ENCODE data around the gene CNPY3.

The CNPY3 gene

GRCh38 chr6:42978839-42979522 lies 49.7 kb downstream of the CNPY3 start, which contains the start of gene PEX6:
TSS of gene PEX6 (minus strand) at chr6:42979181. CDS start at chr6:42979150, 31 bp downstream.
- peak; percentile 81 to 85 (median 81) for DNase-seq (ENCODE audit: low read depth in 2 of 3, low spot score in 2 of 3)

DNA sequence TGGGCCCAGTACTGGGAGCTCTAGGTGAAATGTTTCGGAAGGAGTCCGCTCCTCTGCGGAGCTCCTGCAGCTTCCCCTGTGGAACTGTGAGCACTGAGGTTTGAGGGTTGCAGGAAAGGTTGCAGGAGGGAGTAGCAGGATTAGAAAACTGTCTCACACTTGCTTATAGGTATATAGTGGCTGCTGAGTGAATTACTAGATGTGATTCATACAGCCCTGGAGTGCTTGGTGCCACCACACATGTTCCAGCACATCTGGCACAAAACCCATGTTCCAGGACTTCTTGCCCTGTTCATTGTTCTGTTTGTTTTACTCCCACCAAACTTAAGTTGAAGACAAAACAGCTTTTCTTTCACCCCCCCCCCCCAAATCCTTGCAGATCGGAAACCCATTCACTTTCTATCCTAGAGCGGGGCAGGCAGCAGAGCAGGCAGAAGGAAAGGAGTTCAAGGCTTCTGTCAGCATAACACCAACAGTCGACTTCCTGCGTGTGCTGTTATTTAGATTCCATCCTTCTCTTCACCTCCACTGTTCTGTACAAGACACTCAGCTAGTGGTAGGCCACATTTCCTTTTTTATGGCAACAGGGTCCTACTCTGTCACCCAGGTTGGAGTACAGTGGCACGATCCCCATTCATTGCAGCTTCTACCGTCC lies 50.4 kb downstream of the CNPY3 start:
- no peak for DNase-seq (ENCODE audit: low read depth in 2 of 3, low spot score in 2 of 3)

DNA sequence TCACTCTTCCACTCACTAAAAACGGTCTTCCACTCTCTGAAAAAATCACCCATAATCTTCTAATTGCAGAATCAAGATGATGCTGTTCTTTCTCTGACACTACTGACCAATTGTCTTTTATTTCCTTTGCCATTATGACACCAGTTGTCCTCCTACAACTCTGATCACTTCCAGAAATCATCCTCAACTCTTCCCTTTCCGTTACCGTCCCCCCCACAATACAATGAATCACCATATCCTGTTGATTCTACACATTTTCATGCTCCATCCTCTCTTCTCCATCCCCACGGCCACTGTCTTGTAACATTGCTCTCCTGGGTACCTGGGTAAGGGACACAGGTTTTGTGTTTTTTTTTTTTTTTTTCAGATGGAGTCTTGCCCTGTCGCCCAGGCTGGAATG lies 52.6 kb downstream of the CNPY3 start:
- no peak for DNase-seq (ENCODE audit: low read depth in 2 of 3, low spot score in 2 of 3)

GRCh38 chr6:42984001-42984923 lies 55.0 kb downstream of the CNPY3 start, which contains the start of gene PPP2R5D:
TSS of gene PPP2R5D (plus strand) at chr6:42984570. CDS start at chr6:42984678, 108 bp downstream.
- DNase-seq (ENCODE audit: low read depth in 2 of 3, low spot score in 2 of 3), result peak; percentile 63 to 89 (median 84)

DNA sequence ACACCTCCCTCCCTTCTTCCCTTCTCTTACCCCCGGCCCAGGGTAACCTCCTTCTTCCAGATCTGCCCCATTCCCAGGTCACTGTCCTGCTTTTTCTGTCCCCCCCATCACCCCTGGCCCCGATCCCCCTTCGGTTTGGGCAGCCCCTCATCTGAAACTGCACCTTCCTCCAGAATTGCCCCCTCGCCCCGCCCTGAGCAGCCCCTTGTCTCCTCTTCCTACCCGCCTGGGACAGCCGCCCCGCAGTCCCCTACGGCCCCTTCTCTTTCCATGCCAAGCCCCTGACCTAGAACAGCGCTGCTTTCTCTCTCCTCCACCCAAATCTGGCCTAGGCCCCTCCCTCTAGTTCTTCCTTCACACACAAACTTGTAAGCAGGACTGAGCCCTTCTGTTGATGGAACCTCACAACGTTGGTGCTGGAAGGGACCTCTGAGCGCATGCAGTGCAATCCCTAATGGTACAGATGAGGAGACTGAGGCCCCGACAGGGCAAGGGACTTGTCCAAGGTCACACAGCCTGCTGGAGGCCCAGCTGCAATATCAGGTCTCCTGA lies 55.7 kb downstream of the CNPY3 start:
- no peak for DNase-seq (ENCODE audit: low read depth in 2 of 3, low spot score in 2 of 3)

DNA sequence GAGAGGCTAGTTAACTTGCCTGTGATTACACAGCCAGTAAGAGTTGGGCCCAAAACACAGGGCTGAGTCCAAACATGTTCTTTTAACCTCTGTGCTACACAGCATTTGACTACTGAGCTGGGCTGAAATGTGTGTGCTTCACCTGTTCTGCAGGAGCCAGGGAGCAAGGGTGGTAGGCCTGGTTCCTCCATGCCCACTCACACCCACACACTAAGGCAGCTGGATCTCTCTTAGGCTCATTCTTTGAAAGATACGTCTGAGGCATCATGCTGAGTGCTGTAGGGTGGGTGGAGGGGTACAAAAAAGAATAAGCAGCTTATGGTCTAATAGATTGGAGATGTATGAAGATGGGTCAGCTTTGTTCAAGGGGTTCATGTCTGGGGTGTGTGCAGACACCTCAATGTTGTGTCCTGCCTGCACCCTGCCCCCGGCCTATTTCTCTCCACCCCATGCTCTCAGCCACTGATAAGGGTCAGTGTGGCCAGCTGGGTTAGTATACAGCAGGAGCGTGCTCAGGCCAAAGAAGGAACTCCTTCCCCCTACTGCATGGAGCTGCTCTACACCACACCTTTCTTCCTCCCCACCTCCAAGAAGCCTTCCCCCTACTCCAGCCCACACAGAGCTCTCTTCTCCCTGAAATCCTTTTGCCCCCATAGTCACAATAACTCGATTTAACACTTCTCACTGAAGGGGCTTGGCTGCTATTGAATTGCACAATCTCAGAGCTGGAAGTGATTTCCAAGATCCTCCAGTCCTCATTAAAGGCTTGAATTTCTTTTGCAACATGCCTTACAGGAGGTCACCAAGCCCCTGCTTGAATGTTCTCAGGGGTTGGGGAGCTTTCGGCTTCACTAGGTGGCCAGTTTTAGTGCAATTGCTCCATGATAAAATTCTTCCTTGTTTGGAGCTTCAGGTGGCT lies 58.5 kb downstream of the CNPY3 start:
- no peak for DNase-seq (ENCODE audit: low read depth in 2 of 3, low spot score in 2 of 3)

GRCh38 chr6:42988486-42989020 lies 59.3 kb downstream of the CNPY3 start:
- no peak for DNase-seq (ENCODE audit: low read depth in 2 of 3, low spot score in 2 of 3)

All from activated CD8-positive, alpha-beta memory T cell treated with anti-CD3 and anti-CD28 coated beads for 48 hours (primary cell).